Esophagus squamous epithelium (tissue), 4 donors: ENCODE data around the gene CTSO.

Experiments
- CTCF ChIP-seq, 6 experiments: fragments of 450-650 bp in 4 of 6; fragments of 200-600 bp in 2 of 6; sonication (generic) in 2 of 6; IDR thresholded peaks; one replicate each; pipeline ENCODE4 v1.5.1; 2016 to 2019; ENCODE audit warnings: antibody characterized with exemption in 6 of 6, mild to moderate bottlenecking in 4 of 6, moderate library complexity in 4 of 6
- POLR2A ChIP-seq, 4 donors: fragments of 450-650 bp; IDR thresholded peaks; one replicate each; pipeline ENCODE4 v1.6.1; 2017; ENCODE audit warnings: antibody characterized with exemption in 4 of 4, mild to moderate bottlenecking in 4 of 4, moderate library complexity in 3 of 4

- no peak for TF ChIP-seq CTCF (IDR thresholded peaks at IDR 0.05)
- TF ChIP-seq POLR2A (IDR thresholded peaks at IDR 0.05), result no peak
These were observed 23.3 kb downstream of the CTSO start for GRCh38 chr4:155930330-155930729.
